Chondrocyte (in vitro differentiated cells): ENCODE data around the gene OR10X1. TPM values are rescaled to one million over a fixed set of nuclear protein-coding genes. Genes with fewer than 3 reads are reported as not detected.

Experiments
- DNase-seq: peaks from one replicate; pipeline ENCODE4 v3.0.0; 2021; ENCODE audit warnings: mixed read lengths, low spot score
- H3K27ac Mint-ChIP-seq: one replicate; pipeline ENCODE4 v1.8.0; 2021; ENCODE audit warnings: mild to moderate bottlenecking, moderate library complexity, mixed read lengths; ENCODE audit not compliant: unreplicated experiment
- H3K27me3 Mint-ChIP-seq: 2 replicates; pipeline ENCODE4 v1.8.0; 2021; ENCODE audit warnings: low read depth, mixed read lengths
- H3K36me3 Mint-ChIP-seq: 2 replicates; pipeline ENCODE4 v1.8.0; 2021; ENCODE audit warnings: low read depth, mixed read lengths
- H3K4me1 Mint-ChIP-seq: 2 replicates; pipeline ENCODE4 v1.8.0; 2021; ENCODE audit warnings: low read depth, mild to moderate bottlenecking, mixed read lengths
- H3K4me3 Mint-ChIP-seq: one replicate; pipeline ENCODE4 v1.8.0; 2021; ENCODE audit warnings: mild to moderate bottlenecking, moderate library complexity, mixed read lengths; ENCODE audit not compliant: unreplicated experiment
- H3K9me3 Mint-ChIP-seq: 2 replicates; pipeline ENCODE4 v1.8.0; 2021; ENCODE audit warnings: low read depth, mixed read lengths
- CTCF ChIP-seq: fragments of 200-600 bp; sonication (generic); IDR thresholded peaks from 2 replicates; pipeline ENCODE4 v1.5.0; 2021; ENCODE audit warnings: antibody characterized with exemption, mild to moderate bottlenecking, moderate library complexity
- total RNA-seq: library from RNA; stranded (reverse); gene quantifications from 3 replicates; pipeline ENCODE4 v1.2.1, GENCODE V29; 2021

Gene OR10X1
- total RNA-seq, 1 donor from 2014 or later = not detected

- H3K4me3 Mint-ChIP-seq = no peak within 1 kb of the TSS
- no peaks in the 10 kb centered on the region for H3K36me3 Mint-ChIP-seq
- no peaks in the 10 kb centered on the region for H3K4me1 Mint-ChIP-seq
- H3K27me3 Mint-ChIP-seq = peaks cover 3% of the 10 kb centered on the region
- TF ChIP-seq CTCF = no peak
- H3K9me3 Mint-ChIP-seq = no peaks in the 10 kb centered on the region
- no peak for DNase-seq
- H3K27ac Mint-ChIP-seq = no peak within 1 kb of the TSS
Measured at GRCh38 chr1:158570480-158570879, 9.2 kb downstream of the OR10X1 start, which contains the start of gene OR6P1. OR6P1 (minus strand) TSS chr1:158570580; CDS start chr1:158563604, 6,976 bp downstream.

GRCh38 chr1:158564608-158565007 is 15.1 kb downstream of the OR10X1 start:
- DNase-seq = no peak
- H3K36me3 Mint-ChIP-seq = no peaks in the 10 kb centered on the region
- no peak overlapping the region for H3K27ac Mint-ChIP-seq
- peaks cover 3% of the 10 kb centered on the region for H3K9me3 Mint-ChIP-seq
- TF ChIP-seq CTCF = no peak
- H3K4me3 Mint-ChIP-seq = no peak overlapping the region
- H3K4me1 Mint-ChIP-seq = no peaks in the 10 kb centered on the region
- H3K27me3 Mint-ChIP-seq = peaks cover 2% of the 10 kb centered on the region

GRCh38 chr1:158563853-158564252 is 15.8 kb downstream of the OR10X1 start:
- DNase-seq = no peak
- Mint-ChIP-seq H3K4me3 (no peak overlapping the region), H3K27me3 (peaks cover 2% of the 10 kb centered on the region), H3K27ac (no peak overlapping the region), H3K9me3 (peaks cover 3% of the 10 kb centered on the region), H3K4me1 (no peaks in the 10 kb centered on the region), H3K36me3 (no peaks in the 10 kb centered on the region)
- no peak for TF ChIP-seq CTCF

GRCh38 chr1:158559696-158560095 is 20.0 kb downstream of the OR10X1 start:
- H3K4me3 Mint-ChIP-seq = no peak overlapping the region
- H3K36me3 Mint-ChIP-seq = no peaks in the 10 kb centered on the region
- TF ChIP-seq CTCF = no peak
- DNase-seq = no peak
- H3K27me3 Mint-ChIP-seq = peaks cover 2% of the 10 kb centered on the region
- H3K9me3 Mint-ChIP-seq = peaks cover 3% of the 10 kb centered on the region
- H3K4me1 Mint-ChIP-seq = no peaks in the 10 kb centered on the region
- H3K27ac Mint-ChIP-seq = no peak overlapping the region

GRCh38 chr1:158554352-158554751 is 25.3 kb downstream of the OR10X1 start, which contains the start of gene OR6Y1:
OR6Y1 (minus strand) TSS chr1:158554405; CDS start chr1:158548105, 6,300 bp downstream.
- no peak for DNase-seq
- no peak within 1 kb of the TSS for H3K27ac Mint-ChIP-seq
- H3K4me1 Mint-ChIP-seq = no peaks in the 10 kb centered on the region
- H3K27me3 Mint-ChIP-seq = no peaks in the 10 kb centered on the region
- no peak for TF ChIP-seq CTCF
- no peak within 1 kb of the TSS for H3K4me3 Mint-ChIP-seq
- no peaks in the 10 kb centered on the region for H3K9me3 Mint-ChIP-seq
- no peaks in the 10 kb centered on the region for H3K36me3 Mint-ChIP-seq
